ENCODE results near the gene HNRNPR. TPM values are rescaled to one million over a fixed set of nuclear protein-coding genes. Genes with fewer than 3 reads are reported as not detected.
A peak's percentile ranks its signal among the peaks of the same experiment; 100 is the strongest.

HNRNPR gene
- total and polyA plus RNA-seq, 9 donors: 55.9 to 173 (median 137) TPM

- peak in 2 of 5 donors; percentile 56 to 74 for DNase-seq
- intact Hi-C loops (cut with DNase I): no loop called here
- H3K9me3 ChIP-seq: no peaks in the 10 kb centered on the region
- TF ChIP-seq EP300 (IDR thresholded peaks at IDR 0.05): no peak
- TF ChIP-seq POLR2A (IDR thresholded peaks at IDR 0.05): no peak
- H3K27me3 ChIP-seq: no peaks in the 10 kb centered on the region
- no peaks in the 10 kb centered on the region for H3K36me3 ChIP-seq
- H3K27ac ChIP-seq: peak overlapping the region; percentile 20 to 49
- 14 to 20% (median 15%) methylated on average over 6 to 8 of the region's 8 CpGs for WGBS, 3 donors
- peaks cover 13% of the 10 kb centered on the region for H3K4me1 ChIP-seq (ENCODE audit: insufficient read depth)
- H3K4me3 ChIP-seq: no peak overlapping the region
Observed at GRCh38 chr1:23387494-23387893, 43.4 kb upstream of the HNRNPR start.

GRCh38 chr1:23385119-23385621, 41.1 kb upstream of the HNRNPR start:
- Histone ChIP-seq H3K27ac (no peak overlapping the region), H3K4me3 (no peak overlapping the region), H3K4me1 (ENCODE audit: insufficient read depth) (peaks cover 10% of the 10 kb centered on the region), H3K9me3 (no peaks in the 10 kb centered on the region), H3K27me3 (no peaks in the 10 kb centered on the region), H3K36me3 (no peaks in the 10 kb centered on the region)
- intact Hi-C loops (cut with DNase I): no loop called here
- 80 to 87% (median 83%) methylated on average over 14 of the region's 14 CpGs for WGBS, 3 donors
- TF ChIP-seq POLR2A (IDR thresholded peaks at IDR 0.05): no peak
- TF ChIP-seq EP300 (IDR thresholded peaks at IDR 0.05): no peak
- no peak for TF ChIP-seq CTCF (IDR thresholded peaks at IDR 0.05)
- peak in 1 of 5 donors; percentile 28 for DNase-seq

- no peak overlapping the region for H3K27ac ChIP-seq
- H3K27me3 ChIP-seq: no peaks in the 10 kb centered on the region
- DNase-seq: peak in 1 of 5 donors; percentile 23
- intact Hi-C loops (cut with DNase I): no loop called here
- H3K4me1 ChIP-seq (ENCODE audit: insufficient read depth): peaks cover 10% of the 10 kb centered on the region
- no peaks in the 10 kb centered on the region for H3K9me3 ChIP-seq
- no peak for TF ChIP-seq EP300 (IDR thresholded peaks at IDR 0.05)
- no peak for TF ChIP-seq POLR2A (IDR thresholded peaks at IDR 0.05)
- WGBS, 3 donors: 78 to 80% (median 79%) methylated on average over 11 of the region's 11 CpGs
- no peaks in the 10 kb centered on the region for H3K36me3 ChIP-seq
- no peak overlapping the region for H3K4me3 ChIP-seq
Observed at GRCh38 chr1:23384312-23385058, 40.4 kb upstream of the HNRNPR start.

GRCh38 chr1:23383577-23384311, 39.7 kb upstream of the HNRNPR start:
- Histone ChIP-seq H3K36me3 (no peaks in the 10 kb centered on the region), H3K9me3 (no peaks in the 10 kb centered on the region), H3K27me3 (no peaks in the 10 kb centered on the region), H3K4me3 (no peak overlapping the region), H3K27ac (no peak overlapping the region), H3K4me1 (ENCODE audit: insufficient read depth) (peaks cover 10% of the 10 kb centered on the region)
- peak in 1 of 5 donors; percentile 23 for DNase-seq
- TF ChIP-seq EP300 (IDR thresholded peaks at IDR 0.05): no peak
- no peak for TF ChIP-seq POLR2A (IDR thresholded peaks at IDR 0.05)
- no peak for TF ChIP-seq CTCF (IDR thresholded peaks at IDR 0.05)
- intact Hi-C loops (cut with DNase I): no loop called here
- 50 to 51% (median 51%) methylated on average over 8 of the region's 8 CpGs for WGBS, 3 donors

- DNase-seq: no peak
- Histone ChIP-seq H3K4me1 (ENCODE audit: insufficient read depth) (peaks cover 9% of the 10 kb centered on the region), H3K4me3 (no peak overlapping the region), H3K27ac (peak overlapping the region in 1 of 2 donors; percentile 15), H3K36me3 (no peaks in the 10 kb centered on the region), H3K9me3 (no peaks in the 10 kb centered on the region), H3K27me3 (no peaks in the 10 kb centered on the region)
- intact Hi-C loops (cut with DNase I): no loop called here
- 80 to 86% (median 86%) methylated on average over 5 of the region's 5 CpGs for WGBS, 3 donors
- no peak for TF ChIP-seq POLR2A (IDR thresholded peaks at IDR 0.05)
- TF ChIP-seq CTCF (IDR thresholded peaks at IDR 0.05): no peak
- TF ChIP-seq EP300 (IDR thresholded peaks at IDR 0.05): no peak
Observed at GRCh38 chr1:23381233-23381885, 37.3 kb upstream of the HNRNPR start.
